ENCODE data around the gene SPATA13. TPM values are rescaled to one million over a fixed set of nuclear protein-coding genes. Genes with fewer than 3 reads are reported as not detected.

Gene SPATA13
- total and polyA plus RNA-seq, 10 of the 15 experiments (the other 5 are each of a cell fraction or from before 2014, with no cell fraction given) = 2.4 to 11.1 (median 10.2) TPM

GRCh38 chr13:24220086-24220703 lies 59.7 kb downstream of the SPATA13 start:
- 49% methylated on average over 6 of the region's 6 CpGs for whole genome bisulfite sequencing (ENCODE audit: insufficient coverage, insufficient replicate concordance, low lambda C conversion rate, missing lambda C conversion rate)
- H3K79me2 ChIP-seq (ENCODE audit: control insufficient read depth, insufficient read depth, low read length) = no peaks in the 10 kb centered on the region
- ATAC-seq (peak; percentile 89), DNase-seq (ENCODE audit: low read depth, low spot score) (no peak), FAIRE-seq (peak; percentile 96)
- H2AFZ ChIP-seq (ENCODE audit: control insufficient read depth, low read depth, low read length) = no peak overlapping the region
- no peaks in the 10 kb centered on the region for H3K36me3 ChIP-seq (ENCODE audit: control insufficient read depth in 2 of 2, insufficient read depth in 2 of 2, low read length in 1 of 2)
- no TSS peak for BruUV-seq (replicated peaks)
- no peaks in the 10 kb centered on the region; the same call in 2 of the 3 replicates for H3K9me3 ChIP-seq (replicated peaks; ENCODE audit: control insufficient read depth, insufficient read depth, low read length)
- no peak overlapping the region for H3K9ac ChIP-seq (ENCODE audit: control insufficient read depth, insufficient read depth, low read length)
- peaks cover 35% of the 10 kb centered on the region for H3K4me1 ChIP-seq (ENCODE audit: control insufficient read depth, insufficient read depth, low read length)
- H3K27ac ChIP-seq (ENCODE audit: control insufficient read depth, insufficient read depth) = no peak overlapping the region
- H3K4me2 ChIP-seq (ENCODE audit: control insufficient read depth, insufficient read depth) = no peak overlapping the region
- no peaks in the 10 kb centered on the region for H4K20me1 ChIP-seq (ENCODE audit: control insufficient read depth, insufficient read depth)
- RAD21 ChIA-PET (ENCODE audit: unreplicated experiment) = interaction anchor here (0.6 to 3.5 kb wide), 4 partner anchors 8 to 299 kb away, joined by 3 to 31 read pairs (median 6); no protein-coding TSS in a partner anchor
- POLR2A ChIA-PET = no interaction called here
- H3K4me3 ChIP-seq = no peak overlapping the region
- no peaks in the 10 kb centered on the region for H3K27me3 ChIP-seq (replicated peaks in 1 of 2; ENCODE audit: control insufficient read depth in 2 of 2, insufficient read depth in 2 of 2, low read length in 1 of 2)
- in situ Hi-C loops (cut with MboI) = loop anchor here (5.0 kb wide), 1 partner anchor 198 kb away; no protein-coding TSS in a partner anchor
- CTCF ChIA-PET = interaction anchor here (0.8 to 15.2 kb wide), 12 partner anchors 8 to 341 kb away, joined by 3 to 155 read pairs (median 6); no protein-coding TSS in a partner anchor
- intact Hi-C loops (cut with micrococcal nuclease; ENCODE audit: unreplicated experiment) = loop anchor here (1.0 to 10.0 kb wide), 5 partner anchors 167 to 755 kb away; no protein-coding TSS in a partner anchor
- SMC1A ChIA-PET (ENCODE audit: uncharacterized antibody, unreplicated experiment) = interaction anchor here (0.7 to 6.8 kb wide), 14 partner anchors 8 to 344 kb away, joined by 3 to 74 read pairs (median 4); no protein-coding TSS in a partner anchor
- no peak for TF ChIP-seq ESRRA (IDR thresholded peaks at IDR 0.05; ENCODE audit: low read length)
- peak; percentile 75; the same call in 1 of the 2 replicates for TF ChIP-seq RB1 (IDR thresholded peaks at IDR 0.05; ENCODE audit: borderline replicate concordance)
- TF ChIP-seq TBL1XR1 (IDR thresholded peaks at IDR 0.05; ENCODE audit: low read depth, low read length) = no peak
- TF ChIP-seq, protein P1, sequence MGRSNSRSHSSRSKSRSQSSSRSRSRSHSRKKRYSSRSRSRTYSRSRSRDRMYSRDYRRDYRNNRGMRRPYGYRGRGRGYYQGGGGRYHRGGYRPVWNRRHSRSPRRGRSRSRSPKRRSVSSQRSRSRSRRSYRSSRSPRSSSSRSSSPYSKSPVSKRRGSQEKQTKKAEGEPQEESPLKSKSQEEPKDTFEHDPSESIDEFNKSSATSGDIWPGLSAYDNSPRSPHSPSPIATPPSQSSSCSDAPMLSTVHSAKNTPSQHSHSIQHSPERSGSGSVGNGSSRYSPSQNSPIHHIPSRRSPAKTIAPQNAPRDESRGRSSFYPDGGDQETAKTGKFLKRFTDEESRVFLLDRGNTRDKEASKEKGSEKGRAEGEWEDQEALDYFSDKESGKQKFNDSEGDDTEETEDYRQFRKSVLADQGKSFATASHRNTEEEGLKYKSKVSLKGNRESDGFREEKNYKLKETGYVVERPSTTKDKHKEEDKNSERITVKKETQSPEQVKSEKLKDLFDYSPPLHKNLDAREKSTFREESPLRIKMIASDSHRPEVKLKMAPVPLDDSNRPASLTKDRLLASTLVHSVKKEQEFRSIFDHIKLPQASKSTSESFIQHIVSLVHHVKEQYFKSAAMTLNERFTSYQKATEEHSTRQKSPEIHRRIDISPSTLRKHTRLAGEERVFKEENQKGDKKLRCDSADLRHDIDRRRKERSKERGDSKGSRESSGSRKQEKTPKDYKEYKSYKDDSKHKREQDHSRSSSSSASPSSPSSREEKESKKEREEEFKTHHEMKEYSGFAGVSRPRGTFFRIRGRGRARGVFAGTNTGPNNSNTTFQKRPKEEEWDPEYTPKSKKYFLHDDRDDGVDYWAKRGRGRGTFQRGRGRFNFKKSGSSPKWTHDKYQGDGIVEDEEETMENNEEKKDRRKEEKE (IDR thresholded peaks at IDR 0.05) = no peak
- peak; percentile 97 for TF ChIP-seq RAD21 (IDR thresholded peaks at IDR 0.05; ENCODE audit: insufficient read depth, low read depth, low read length)
- no peak for TF ChIP-seq CEBPZ (IDR thresholded peaks at IDR 0.05; ENCODE audit: low read depth, low read length)
- TF ChIP-seq TCF12 (IDR thresholded peaks at IDR 0.05; ENCODE audit: low read depth, low read length) = no peak
- no peak for TF ChIP-seq NR2C1 (IDR thresholded peaks at IDR 0.05)
- TF ChIP-seq NR2F1 (conservative IDR thresholded peaks at IDR 0.05) = no peak
- no peak for TF ChIP-seq SRF (IDR thresholded peaks at IDR 0.05; ENCODE audit: low read depth in 2 of 2, low read length in 2 of 2)
- no peak for TF ChIP-seq EGR1 (IDR thresholded peaks at IDR 0.05; ENCODE audit: borderline replicate concordance in 1 of 2, low read depth in 2 of 2, low read length in 2 of 2)
- TF ChIP-seq ZNF207 (IDR thresholded peaks at IDR 0.05; ENCODE audit: borderline replicate concordance) = no peak
- TF ChIP-seq, protein P2, sequence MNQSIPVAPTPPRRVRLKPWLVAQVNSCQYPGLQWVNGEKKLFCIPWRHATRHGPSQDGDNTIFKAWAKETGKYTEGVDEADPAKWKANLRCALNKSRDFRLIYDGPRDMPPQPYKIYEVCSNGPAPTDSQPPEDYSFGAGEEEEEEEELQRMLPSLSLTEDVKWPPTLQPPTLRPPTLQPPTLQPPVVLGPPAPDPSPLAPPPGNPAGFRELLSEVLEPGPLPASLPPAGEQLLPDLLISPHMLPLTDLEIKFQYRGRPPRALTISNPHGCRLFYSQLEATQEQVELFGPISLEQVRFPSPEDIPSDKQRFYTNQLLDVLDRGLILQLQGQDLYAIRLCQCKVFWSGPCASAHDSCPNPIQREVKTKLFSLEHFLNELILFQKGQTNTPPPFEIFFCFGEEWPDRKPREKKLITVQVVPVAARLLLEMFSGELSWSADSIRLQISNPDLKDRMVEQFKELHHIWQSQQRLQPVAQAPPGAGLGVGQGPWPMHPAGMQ (IDR thresholded peaks at IDR 0.05; ENCODE audit: borderline replicate concordance) = no peak
- no peak for TF ChIP-seq CEBPB (IDR thresholded peaks at IDR 0.05; ENCODE audit: borderline replicate concordance in 1 of 2, low read depth in 2 of 2, low read length in 2 of 2)
- TF ChIP-seq CHD2 (IDR thresholded peaks at IDR 0.05; ENCODE audit: borderline replicate concordance, low read depth, low read length) = no peak
- TF ChIP-seq POU2F2 (IDR thresholded peaks at IDR 0.05; ENCODE audit: borderline replicate concordance, low read depth, low read length) = no peak
- TF ChIP-seq YBX1 (IDR thresholded peaks at IDR 0.05) = no peak

All from GM12878 (cell line).